ENCODE results near the gene CPSF4. TPM values are rescaled to one million over a fixed set of nuclear protein-coding genes. Genes with fewer than 3 reads are reported as not detected.
A peak's percentile ranks its signal among the peaks of the same experiment; 100 is the strongest.

CPSF4 gene
- total RNA-seq, 2 donors from 2014 or later, result 59.2 to 65.9 TPM

- H3K27me3 Mint-ChIP-seq (ENCODE audit: low read depth), result no peaks in the 10 kb centered on the region
- no peak overlapping the region for H3K4me3 Mint-ChIP-seq
- peak overlapping the region; percentile 64 for H3K27ac Mint-ChIP-seq
- H3K9me3 Mint-ChIP-seq, result no peaks in the 10 kb centered on the region
- peaks cover 4 to 21% of the 10 kb centered on the region in 2 donors for H3K36me3 Mint-ChIP-seq (ENCODE audit: insufficient read depth in 2 of 2)
- ATAC-seq (replicated peaks in 1 of 2) (peak; percentile 52 to 55), DNase-seq (peak in 1 of 2 donors; percentile 36)
- H3K4me1 Mint-ChIP-seq (ENCODE audit: low read depth), result peaks cover 38% of the 10 kb centered on the region
Observed at GRCh38 chr7:99459087-99459486, 20.3 kb downstream of the CPSF4 start.

- no peaks in the 10 kb centered on the region for H3K27me3 Mint-ChIP-seq (ENCODE audit: low read depth)
- peak overlapping the region; percentile 64 for H3K27ac Mint-ChIP-seq
- peaks cover 52% of the 10 kb centered on the region for H3K4me1 Mint-ChIP-seq (ENCODE audit: low read depth)
Observed at GRCh38 chr7:99460651-99461050, 21.9 kb downstream of the CPSF4 start.

GRCh38 chr7:99461221-99461620 is 22.5 kb downstream of the CPSF4 start:
- H3K4me1 Mint-ChIP-seq (ENCODE audit: low read depth), result peaks cover 56% of the 10 kb centered on the region
- DNase-seq (no peak), ATAC-seq (replicated peaks in 1 of 2) (no peak)
- no peaks in the 10 kb centered on the region for H3K27me3 Mint-ChIP-seq (ENCODE audit: low read depth)
- H3K27ac Mint-ChIP-seq, result no peak overlapping the region
- H3K36me3 Mint-ChIP-seq (ENCODE audit: insufficient read depth in 2 of 2), result peaks cover 9 to 25% of the 10 kb centered on the region in 2 donors
- peaks cover 0 to 1% of the 10 kb centered on the region in 2 donors for H3K9me3 Mint-ChIP-seq
- H3K4me3 Mint-ChIP-seq, result no peak overlapping the region

More at GRCh38 chr7:99460651-99461050, 21.9 kb downstream of the CPSF4 start:
- Mint-ChIP-seq H3K36me3 (ENCODE audit: insufficient read depth in 2 of 2) (peaks cover 9 to 23% of the 10 kb centered on the region in 2 donors), H3K4me3 (no peak overlapping the region), H3K9me3 (no peaks in the 10 kb centered on the region)
- ATAC-seq (replicated peaks in 1 of 2) (no peak), DNase-seq (no peak)

- Mint-ChIP-seq H3K27me3 (ENCODE audit: low read depth) (no peaks in the 10 kb centered on the region), H3K36me3 (ENCODE audit: insufficient read depth in 2 of 2) (peaks cover 9 to 15% of the 10 kb centered on the region in 2 donors), H3K27ac (peak overlapping the region; percentile 77), H3K4me3 (peak overlapping the region; percentile 85 to 92), H3K4me1 (ENCODE audit: low read depth) (peaks cover 42% of the 10 kb centered on the region), H3K9me3 (peaks cover 0 to 1% of the 10 kb centered on the region in 2 donors)
- peak; percentile 1 to 10 for ATAC-seq (replicated peaks in 1 of 2)
- no peak for DNase-seq
Observed at GRCh38 chr7:99465421-99465768, 26.7 kb downstream of the CPSF4 start.

- Mint-ChIP-seq H3K27ac (no peak overlapping the region), H3K36me3 (ENCODE audit: insufficient read depth in 2 of 2) (peaks cover 13 to 17% of the 10 kb centered on the region in 2 donors), H3K4me1 (ENCODE audit: low read depth) (peaks cover 44% of the 10 kb centered on the region), H3K9me3 (peaks cover 0 to 1% of the 10 kb centered on the region in 2 donors), H3K4me3 (no peak overlapping the region), H3K27me3 (ENCODE audit: low read depth) (no peaks in the 10 kb centered on the region)
- ATAC-seq (replicated peaks in 1 of 2) (no peak), DNase-seq (no peak)
Observed at GRCh38 chr7:99468336-99468918, 29.7 kb downstream of the CPSF4 start.

GRCh38 chr7:99469381-99470065 is 30.8 kb downstream of the CPSF4 start:
- ATAC-seq (replicated peaks in 1 of 2), result no peak
- Mint-ChIP-seq H3K36me3 (ENCODE audit: insufficient read depth in 2 of 2) (peaks cover 7 to 14% of the 10 kb centered on the region in 2 donors), H3K27me3 (ENCODE audit: low read depth) (no peaks in the 10 kb centered on the region), H3K27ac (peak overlapping the region; percentile 28), H3K4me3 (no peak overlapping the region), H3K4me1 (ENCODE audit: low read depth) (peaks cover 35% of the 10 kb centered on the region), H3K9me3 (peaks cover 0 to 1% of the 10 kb centered on the region in 2 donors)
- no peak for DNase-seq

GRCh38 chr7:99472561-99473314 is 34.0 kb downstream of the CPSF4 start, which contains the start of gene ZNF789:
ZNF789 (plus strand) TSS chr7:99472890; CDS start chr7:99476457, 3,567 bp downstream.
- peak; percentile 98 for DNase-seq
- peak; percentile 98 for ATAC-seq (replicated peaks in 1 of 2)
- peaks cover 10% of the 10 kb centered on the region in 2 donors for H3K36me3 Mint-ChIP-seq (ENCODE audit: insufficient read depth in 2 of 2)
- no peaks in the 10 kb centered on the region for H3K9me3 Mint-ChIP-seq
- peaks cover 45% of the 10 kb centered on the region for H3K4me1 Mint-ChIP-seq (ENCODE audit: low read depth)
- H3K27ac Mint-ChIP-seq, result peak within 1 kb of the TSS; percentile 95
- no peaks in the 10 kb centered on the region for H3K27me3 Mint-ChIP-seq (ENCODE audit: low read depth)
- H3K4me3 Mint-ChIP-seq, result peak within 1 kb of the TSS; percentile 99 to 100

GRCh38 chr7:99473315-99473596 is 34.5 kb downstream of the CPSF4 start:
- H3K9me3 Mint-ChIP-seq, result no peaks in the 10 kb centered on the region
- peak overlapping the region; percentile 99 to 100 for H3K4me3 Mint-ChIP-seq
- no peak for ATAC-seq (replicated peaks in 1 of 2)
- H3K27me3 Mint-ChIP-seq (ENCODE audit: low read depth), result no peaks in the 10 kb centered on the region
- peaks cover 10% of the 10 kb centered on the region in 2 donors for H3K36me3 Mint-ChIP-seq (ENCODE audit: insufficient read depth in 2 of 2)
- H3K4me1 Mint-ChIP-seq (ENCODE audit: low read depth), result peaks cover 49% of the 10 kb centered on the region
- no peak for DNase-seq
- H3K27ac Mint-ChIP-seq, result peak overlapping the region; percentile 95

- DNase-seq, result no peak
- no peak overlapping the region for H3K4me3 Mint-ChIP-seq
- no peaks in the 10 kb centered on the region for H3K9me3 Mint-ChIP-seq
- H3K27ac Mint-ChIP-seq, result no peak overlapping the region
- H3K4me1 Mint-ChIP-seq (ENCODE audit: low read depth), result peaks cover 48% of the 10 kb centered on the region
- peaks cover 9 to 10% of the 10 kb centered on the region in 2 donors for H3K36me3 Mint-ChIP-seq (ENCODE audit: insufficient read depth in 2 of 2)
- no peak for ATAC-seq (replicated peaks in 1 of 2)
- no peaks in the 10 kb centered on the region for H3K27me3 Mint-ChIP-seq (ENCODE audit: low read depth)
Observed at GRCh38 chr7:99476107-99476506, 37.4 kb downstream of the CPSF4 start.

GRCh38 chr7:99478464-99479440 is 40.0 kb downstream of the CPSF4 start:
- Mint-ChIP-seq H3K9me3 (no peaks in the 10 kb centered on the region), H3K4me1 (ENCODE audit: low read depth) (peaks cover 35% of the 10 kb centered on the region), H3K27ac (peak overlapping the region; percentile 25), H3K36me3 (ENCODE audit: insufficient read depth in 2 of 2) (peaks cover 0 to 4% of the 10 kb centered on the region in 2 donors), H3K27me3 (ENCODE audit: low read depth) (no peaks in the 10 kb centered on the region), H3K4me3 (no peak overlapping the region)
- DNase-seq (no peak), ATAC-seq (replicated peaks in 1 of 2) (peak in 1 of 2 donors; percentile 26)

GRCh38 chr7:99485094-99485493 is 46.4 kb downstream of the CPSF4 start:
- peaks cover 0 to 2% of the 10 kb centered on the region in 2 donors for H3K9me3 Mint-ChIP-seq
- peak overlapping the region; percentile 43 for H3K27ac Mint-ChIP-seq
- no peaks in the 10 kb centered on the region for H3K27me3 Mint-ChIP-seq (ENCODE audit: low read depth)
- DNase-seq (no peak), ATAC-seq (replicated peaks in 1 of 2) (no peak)
- no peaks in the 10 kb centered on the region for H3K4me1 Mint-ChIP-seq (ENCODE audit: low read depth)
- H3K4me3 Mint-ChIP-seq, result no peak overlapping the region
- peaks cover 2 to 12% of the 10 kb centered on the region in 2 donors for H3K36me3 Mint-ChIP-seq (ENCODE audit: insufficient read depth in 2 of 2)

- H3K4me3 Mint-ChIP-seq, result no peak overlapping the region
- H3K9me3 Mint-ChIP-seq, result peaks cover 2 to 12% of the 10 kb centered on the region in 2 donors
- no peaks in the 10 kb centered on the region for H3K27me3 Mint-ChIP-seq (ENCODE audit: low read depth)
- H3K36me3 Mint-ChIP-seq (ENCODE audit: insufficient read depth in 2 of 2), result peaks cover 18 to 39% of the 10 kb centered on the region in 2 donors
- no peaks in the 10 kb centered on the region for H3K4me1 Mint-ChIP-seq (ENCODE audit: low read depth)
- peak overlapping the region; percentile 31 for H3K27ac Mint-ChIP-seq
- DNase-seq (no peak), ATAC-seq (replicated peaks in 1 of 2) (no peak)
Observed at GRCh38 chr7:99489235-99489634, 50.5 kb downstream of the CPSF4 start.

All from activated T-cell treated with anti-CD3 and anti-CD28 coated beads, Interleukin-2, amount 50 U/mL, for 72 hours (primary cell).